ENCODE measurements around the gene PTPRM.

The PTPRM gene

DNA sequence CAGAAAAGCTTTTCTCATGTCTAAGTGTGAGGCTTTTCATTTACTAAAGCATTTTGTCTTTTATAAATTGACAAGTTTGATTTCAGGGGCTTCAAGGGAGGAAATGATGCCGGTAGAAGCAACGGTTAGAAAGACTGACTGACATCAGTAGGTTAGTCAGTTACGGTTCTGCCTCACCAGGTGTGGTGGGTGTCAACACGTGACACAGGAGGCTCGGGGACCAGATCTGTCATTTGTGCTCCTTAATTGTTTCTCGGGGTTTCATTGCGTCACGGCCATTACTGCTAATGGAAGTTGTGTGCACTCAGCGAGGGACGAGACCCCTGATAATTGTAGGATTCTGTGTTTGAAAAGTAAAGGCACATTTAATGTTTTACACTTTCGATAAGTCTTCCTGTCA is 18.9 kb upstream of the PTPRM start:
- TF ChIP-seq, protein P1, sequence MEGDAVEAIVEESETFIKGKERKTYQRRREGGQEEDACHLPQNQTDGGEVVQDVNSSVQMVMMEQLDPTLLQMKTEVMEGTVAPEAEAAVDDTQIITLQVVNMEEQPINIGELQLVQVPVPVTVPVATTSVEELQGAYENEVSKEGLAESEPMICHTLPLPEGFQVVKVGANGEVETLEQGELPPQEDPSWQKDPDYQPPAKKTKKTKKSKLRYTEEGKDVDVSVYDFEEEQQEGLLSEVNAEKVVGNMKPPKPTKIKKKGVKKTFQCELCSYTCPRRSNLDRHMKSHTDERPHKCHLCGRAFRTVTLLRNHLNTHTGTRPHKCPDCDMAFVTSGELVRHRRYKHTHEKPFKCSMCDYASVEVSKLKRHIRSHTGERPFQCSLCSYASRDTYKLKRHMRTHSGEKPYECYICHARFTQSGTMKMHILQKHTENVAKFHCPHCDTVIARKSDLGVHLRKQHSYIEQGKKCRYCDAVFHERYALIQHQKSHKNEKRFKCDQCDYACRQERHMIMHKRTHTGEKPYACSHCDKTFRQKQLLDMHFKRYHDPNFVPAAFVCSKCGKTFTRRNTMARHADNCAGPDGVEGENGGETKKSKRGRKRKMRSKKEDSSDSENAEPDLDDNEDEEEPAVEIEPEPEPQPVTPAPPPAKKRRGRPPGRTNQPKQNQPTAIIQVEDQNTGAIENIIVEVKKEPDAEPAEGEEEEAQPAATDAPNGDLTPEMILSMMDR (IDR thresholded peaks at IDR 0.05; ENCODE audit: low read depth, low read length) = no peak
- DNase-seq (ENCODE audit: low read depth, low spot score) = no peak
- H3K4me3 ChIP-seq (ENCODE audit: low read depth, low read length) = no peak overlapping the region
- in situ Hi-C loops (cut with HindIII; ENCODE audit: low sequenced_read_pairs) = no loop called here

DNA sequence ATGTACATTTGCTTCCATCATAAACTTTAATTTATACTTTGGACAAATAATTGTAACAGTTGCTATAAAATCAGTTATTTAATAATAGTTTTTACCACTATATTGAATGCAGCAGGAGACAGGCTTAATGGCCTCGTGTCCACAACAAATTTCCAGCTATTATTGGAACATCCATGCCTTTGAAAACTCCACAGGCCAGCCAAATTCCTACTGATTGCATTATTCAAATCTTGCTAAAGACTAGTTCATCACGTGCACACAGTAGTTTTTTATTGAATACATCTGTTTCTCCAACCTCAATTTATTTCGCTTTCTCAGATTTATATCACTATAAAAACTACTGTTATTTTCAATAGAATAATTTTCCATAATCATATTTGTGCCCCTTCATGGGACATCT is 18.4 kb upstream of the PTPRM start:
- in situ Hi-C loops (cut with HindIII; ENCODE audit: low sequenced_read_pairs) = no loop called here
- no peak overlapping the region for H3K4me3 ChIP-seq (ENCODE audit: low read depth, low read length)
- no peak for DNase-seq (ENCODE audit: low read depth, low spot score)
- TF ChIP-seq, protein P1 (IDR thresholded peaks at IDR 0.05; ENCODE audit: low read depth, low read length) = no peak

DNA sequence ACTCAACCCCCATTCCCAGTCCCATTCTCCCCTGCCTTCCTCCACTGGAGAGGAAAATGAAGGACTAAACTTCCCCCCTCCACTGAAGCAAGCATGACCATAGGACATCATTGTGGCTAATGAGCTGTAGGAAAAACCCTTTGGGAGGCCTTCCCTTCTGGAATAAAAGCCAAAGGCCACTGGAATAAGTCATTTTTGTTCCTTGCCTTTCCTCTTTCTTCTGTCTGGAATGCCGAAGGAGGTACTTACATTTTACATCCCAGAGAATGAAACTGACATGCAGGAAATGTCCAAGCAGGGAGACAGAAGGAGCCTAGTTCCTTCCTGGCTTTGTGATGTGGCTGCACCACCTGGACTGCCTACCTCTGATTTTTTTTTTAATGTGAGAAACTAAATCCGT is 9.1 kb upstream of the PTPRM start:
- DNase-seq (ENCODE audit: low read depth, low spot score) = no peak
- no peak overlapping the region for H3K4me3 ChIP-seq (ENCODE audit: low read depth, low read length)
- in situ Hi-C loops (cut with HindIII; ENCODE audit: low sequenced_read_pairs) = no loop called here
- TF ChIP-seq, protein P1 (IDR thresholded peaks at IDR 0.05; ENCODE audit: low read depth, low read length) = no peak

DNA sequence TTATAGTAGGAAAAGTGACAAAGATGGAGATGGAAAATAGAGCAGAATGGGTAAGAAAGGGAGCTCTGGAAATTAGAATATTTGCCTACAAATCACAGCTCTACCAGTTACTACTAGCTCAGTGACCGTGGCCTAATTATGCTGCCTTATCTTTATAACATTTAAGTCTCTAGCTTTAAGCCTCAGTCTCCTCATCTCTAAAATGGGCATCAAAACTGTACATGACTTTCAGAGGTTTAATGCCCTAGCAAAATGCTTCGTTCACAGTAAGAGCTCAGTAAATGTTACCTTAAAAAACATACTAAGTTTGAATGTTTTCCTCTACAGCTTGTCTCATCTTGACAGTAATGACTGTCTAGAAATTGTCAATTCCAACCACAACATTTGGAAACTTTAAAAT is 8.3 kb upstream of the PTPRM start:
- no peak overlapping the region for H3K4me3 ChIP-seq (ENCODE audit: low read depth, low read length)
- in situ Hi-C loops (cut with HindIII; ENCODE audit: low sequenced_read_pairs) = no loop called here
- TF ChIP-seq, protein P1 (IDR thresholded peaks at IDR 0.05; ENCODE audit: low read depth, low read length) = no peak
- DNase-seq (ENCODE audit: low read depth, low spot score) = no peak

DNA sequence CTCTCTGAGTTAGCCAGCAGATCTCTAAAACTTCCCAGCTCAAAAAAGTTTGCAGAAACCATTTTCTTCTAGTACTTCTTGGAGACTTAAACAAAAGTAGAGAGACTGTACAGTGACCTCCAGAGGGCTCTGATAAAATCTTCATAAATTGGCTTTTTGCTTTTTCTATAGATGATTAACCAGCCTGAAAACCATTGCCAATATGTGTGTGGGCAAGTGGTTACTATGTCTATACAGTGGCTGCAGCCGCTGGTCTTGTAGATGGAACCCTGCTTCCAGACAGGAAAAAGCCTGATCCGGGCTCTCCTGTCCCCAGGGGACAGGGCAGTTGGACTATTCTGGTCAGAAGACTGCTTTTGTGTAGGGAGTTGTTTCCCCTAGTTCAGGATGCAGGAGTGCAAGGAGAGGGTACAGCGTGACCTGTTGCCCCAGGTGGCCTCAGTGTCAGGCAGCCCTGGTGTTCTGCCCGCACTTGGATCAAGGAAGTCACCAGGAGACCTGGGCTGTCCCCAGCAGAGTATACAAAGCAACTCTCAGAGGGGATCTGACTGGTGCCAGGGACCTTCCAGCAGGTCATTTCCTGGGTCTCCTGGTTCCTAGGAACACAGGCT is 7.3 kb upstream of the PTPRM start:
- DNase-seq (ENCODE audit: low read depth, low spot score) = no peak
- in situ Hi-C loops (cut with HindIII; ENCODE audit: low sequenced_read_pairs) = no loop called here
- TF ChIP-seq, protein P1 (IDR thresholded peaks at IDR 0.05; ENCODE audit: low read depth, low read length) = no peak
- H3K4me3 ChIP-seq (ENCODE audit: low read depth, low read length) = no peak overlapping the region

DNA sequence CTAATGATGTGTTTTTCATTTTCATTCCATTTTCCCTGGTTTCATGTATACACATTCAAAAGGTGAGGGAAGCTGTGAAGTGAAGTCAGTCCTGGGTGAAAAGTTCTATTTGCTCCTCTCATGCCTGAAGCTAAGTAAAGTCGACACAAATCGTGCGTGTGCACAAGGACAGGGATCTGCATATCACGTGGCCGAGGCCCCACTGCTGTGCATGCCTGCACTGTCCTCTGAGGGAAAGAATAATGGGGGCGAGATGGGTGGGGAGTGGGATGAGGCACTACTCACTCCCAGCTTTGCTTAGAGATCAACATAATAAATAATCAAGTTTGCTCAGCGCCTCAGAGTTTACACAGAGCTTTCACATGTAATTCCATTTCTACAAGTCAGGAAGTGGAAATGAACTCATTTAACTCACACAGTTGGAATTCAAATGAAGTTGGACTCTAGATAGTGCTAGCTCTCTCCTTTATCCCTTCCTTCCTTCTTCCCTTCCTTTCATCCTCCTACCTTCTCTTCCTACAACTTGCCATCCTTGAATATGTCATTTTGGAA is 5.1 kb upstream of the PTPRM start:
- TF ChIP-seq, protein P1 (IDR thresholded peaks at IDR 0.05; ENCODE audit: low read depth, low read length) = no peak
- no peak for DNase-seq (ENCODE audit: low read depth, low spot score)
- no peak overlapping the region for H3K4me3 ChIP-seq (ENCODE audit: low read depth, low read length)
- in situ Hi-C loops (cut with HindIII; ENCODE audit: low sequenced_read_pairs) = no loop called here
